ENCODE measurements around the gene RPL18.

DNA sequence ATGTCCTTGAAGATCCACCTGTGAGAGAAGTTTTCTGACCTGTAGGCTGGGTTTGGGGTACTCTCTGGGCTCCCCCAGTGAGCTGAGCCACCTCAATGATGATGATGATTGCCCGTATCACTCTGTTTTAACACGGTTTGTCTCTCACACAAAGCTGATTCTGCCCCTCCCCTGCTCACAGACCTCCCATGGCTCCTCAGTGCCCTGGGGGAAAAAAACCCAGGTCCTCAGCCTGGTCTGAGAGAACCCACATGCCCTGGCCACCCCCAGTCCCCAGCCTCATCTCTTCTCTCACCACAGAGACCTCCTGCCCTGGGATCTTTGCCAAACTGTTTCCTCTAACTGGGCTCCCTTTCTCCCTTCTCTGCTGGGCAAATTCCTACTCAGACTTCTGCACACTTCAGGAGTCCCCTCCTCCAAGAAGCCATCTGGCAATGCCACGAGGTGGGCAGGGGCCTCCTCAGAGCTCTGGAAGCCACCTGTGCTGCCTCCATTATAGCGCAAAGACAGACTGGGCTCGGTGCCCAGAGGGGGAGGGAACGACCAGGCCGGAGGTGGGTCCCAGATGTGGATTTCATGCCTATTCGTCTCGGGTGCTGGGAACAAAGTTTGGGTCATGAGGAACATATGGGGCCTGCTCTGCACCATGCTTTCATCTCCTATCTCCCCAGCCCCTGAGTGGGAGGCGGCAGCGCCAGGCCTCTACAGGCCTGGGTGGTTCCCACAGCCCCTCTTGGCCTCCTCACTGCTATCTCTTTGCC lies 35.5 kb upstream of the RPL18 start:
- TF ChIP-seq, protein P1, sequence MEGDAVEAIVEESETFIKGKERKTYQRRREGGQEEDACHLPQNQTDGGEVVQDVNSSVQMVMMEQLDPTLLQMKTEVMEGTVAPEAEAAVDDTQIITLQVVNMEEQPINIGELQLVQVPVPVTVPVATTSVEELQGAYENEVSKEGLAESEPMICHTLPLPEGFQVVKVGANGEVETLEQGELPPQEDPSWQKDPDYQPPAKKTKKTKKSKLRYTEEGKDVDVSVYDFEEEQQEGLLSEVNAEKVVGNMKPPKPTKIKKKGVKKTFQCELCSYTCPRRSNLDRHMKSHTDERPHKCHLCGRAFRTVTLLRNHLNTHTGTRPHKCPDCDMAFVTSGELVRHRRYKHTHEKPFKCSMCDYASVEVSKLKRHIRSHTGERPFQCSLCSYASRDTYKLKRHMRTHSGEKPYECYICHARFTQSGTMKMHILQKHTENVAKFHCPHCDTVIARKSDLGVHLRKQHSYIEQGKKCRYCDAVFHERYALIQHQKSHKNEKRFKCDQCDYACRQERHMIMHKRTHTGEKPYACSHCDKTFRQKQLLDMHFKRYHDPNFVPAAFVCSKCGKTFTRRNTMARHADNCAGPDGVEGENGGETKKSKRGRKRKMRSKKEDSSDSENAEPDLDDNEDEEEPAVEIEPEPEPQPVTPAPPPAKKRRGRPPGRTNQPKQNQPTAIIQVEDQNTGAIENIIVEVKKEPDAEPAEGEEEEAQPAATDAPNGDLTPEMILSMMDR (conservative IDR thresholded peaks at IDR 0.05) = no peak
- TF ChIP-seq ZFX (IDR thresholded peaks at IDR 0.05) = no peak

All from C4-2B (cell line).